ENCODE measurements around the gene PPP6R3. TPM values are rescaled to one million over a fixed set of nuclear protein-coding genes. Genes with fewer than 3 reads are reported as not detected.
A peak's percentile ranks its signal among the peaks of the same experiment; 100 is the strongest.
"Not testable (repeated sequence)": the region's sequence is repeated elsewhere in the genome, so short reads cannot be mapped to it uniquely, and the experiment has no call there.

The PPP6R3 gene
- total RNA-seq, 2 experiments from 2014 or later = 95.4 to 103 TPM

DNA sequence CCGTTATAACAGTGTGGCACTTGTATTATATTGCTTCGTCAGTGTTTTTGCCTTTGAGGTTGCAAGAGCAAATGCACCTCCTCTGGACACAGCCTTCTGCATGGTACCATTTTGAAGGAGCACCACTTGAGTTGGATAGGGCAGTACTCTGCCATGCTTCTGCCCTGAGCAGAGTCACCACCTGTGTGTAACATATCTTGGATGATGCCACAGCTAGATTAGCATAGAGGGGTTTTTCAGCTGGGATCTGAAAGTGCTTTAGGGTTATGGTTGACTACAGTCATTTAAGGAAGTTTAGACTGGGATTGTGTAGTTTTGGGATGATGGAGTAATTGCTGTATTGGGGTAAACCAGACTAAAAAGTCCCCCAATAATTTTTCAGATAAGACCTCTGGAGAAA lies 78.8 kb downstream of the PPP6R3 start:
- peaks cover 69% of the 10 kb centered on the region for H3K4me1 Mint-ChIP-seq (ENCODE audit: low read depth)
- no peaks in the 10 kb centered on the region for H3K27me3 Mint-ChIP-seq
- POLR2A ChIA-PET = no interaction called here
- peaks cover 75% of the 10 kb centered on the region for H3K36me3 Mint-ChIP-seq (ENCODE audit: low read depth)
- DNase-seq (no peak), ATAC-seq (no peak)
- peak overlapping the region; percentile 47 for H3K27ac Mint-ChIP-seq
- no peaks in the 10 kb centered on the region for H3K9me3 Mint-ChIP-seq
- intact Hi-C loops (cut with micrococcal nuclease) = no loop called here
- H3K4me3 Mint-ChIP-seq = no peak overlapping the region
- CTCF ChIA-PET = interaction anchor here (0.7 kb wide), 1 partner anchor 44 kb away, joined by 3 read pairs; no protein-coding TSS in a partner anchor
- TF ChIP-seq, protein P1, sequence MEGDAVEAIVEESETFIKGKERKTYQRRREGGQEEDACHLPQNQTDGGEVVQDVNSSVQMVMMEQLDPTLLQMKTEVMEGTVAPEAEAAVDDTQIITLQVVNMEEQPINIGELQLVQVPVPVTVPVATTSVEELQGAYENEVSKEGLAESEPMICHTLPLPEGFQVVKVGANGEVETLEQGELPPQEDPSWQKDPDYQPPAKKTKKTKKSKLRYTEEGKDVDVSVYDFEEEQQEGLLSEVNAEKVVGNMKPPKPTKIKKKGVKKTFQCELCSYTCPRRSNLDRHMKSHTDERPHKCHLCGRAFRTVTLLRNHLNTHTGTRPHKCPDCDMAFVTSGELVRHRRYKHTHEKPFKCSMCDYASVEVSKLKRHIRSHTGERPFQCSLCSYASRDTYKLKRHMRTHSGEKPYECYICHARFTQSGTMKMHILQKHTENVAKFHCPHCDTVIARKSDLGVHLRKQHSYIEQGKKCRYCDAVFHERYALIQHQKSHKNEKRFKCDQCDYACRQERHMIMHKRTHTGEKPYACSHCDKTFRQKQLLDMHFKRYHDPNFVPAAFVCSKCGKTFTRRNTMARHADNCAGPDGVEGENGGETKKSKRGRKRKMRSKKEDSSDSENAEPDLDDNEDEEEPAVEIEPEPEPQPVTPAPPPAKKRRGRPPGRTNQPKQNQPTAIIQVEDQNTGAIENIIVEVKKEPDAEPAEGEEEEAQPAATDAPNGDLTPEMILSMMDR (IDR thresholded peaks at IDR 0.05) = no peak

DNA sequence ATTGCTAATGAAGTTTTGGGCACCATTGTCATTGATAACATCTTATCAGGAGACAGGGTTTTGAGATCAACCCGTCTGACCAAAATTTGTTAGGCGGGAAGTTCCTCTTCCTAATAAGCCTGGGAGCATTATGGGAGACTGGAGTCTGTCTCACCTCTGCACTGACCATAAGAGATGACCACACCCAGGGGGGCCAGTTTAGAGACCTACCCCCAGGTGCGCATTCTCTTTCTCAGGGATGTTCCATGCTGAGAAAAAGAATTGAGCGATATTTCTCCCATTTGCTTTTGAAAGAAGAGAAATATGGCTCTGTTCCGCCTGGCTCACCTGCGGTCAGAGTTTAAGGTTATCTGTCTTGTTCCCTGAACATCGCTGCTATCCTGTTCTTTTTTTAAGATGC lies 80.0 kb downstream of the PPP6R3 start:
- POLR2A ChIA-PET; ATAC-seq; H3K4me3 Mint-ChIP-seq; H3K9me3 Mint-ChIP-seq; DNase-seq; CTCF ChIA-PET; H3K27me3 Mint-ChIP-seq; intact Hi-C loops (cut with micrococcal nuclease): not testable (repeated sequence)
- Mint-ChIP-seq H3K36me3 (ENCODE audit: low read depth) (peaks cover 76% of the 10 kb centered on the region), H3K27ac (peak overlapping the region; percentile 47), H3K4me1 (ENCODE audit: low read depth) (peaks cover 64% of the 10 kb centered on the region)

DNA sequence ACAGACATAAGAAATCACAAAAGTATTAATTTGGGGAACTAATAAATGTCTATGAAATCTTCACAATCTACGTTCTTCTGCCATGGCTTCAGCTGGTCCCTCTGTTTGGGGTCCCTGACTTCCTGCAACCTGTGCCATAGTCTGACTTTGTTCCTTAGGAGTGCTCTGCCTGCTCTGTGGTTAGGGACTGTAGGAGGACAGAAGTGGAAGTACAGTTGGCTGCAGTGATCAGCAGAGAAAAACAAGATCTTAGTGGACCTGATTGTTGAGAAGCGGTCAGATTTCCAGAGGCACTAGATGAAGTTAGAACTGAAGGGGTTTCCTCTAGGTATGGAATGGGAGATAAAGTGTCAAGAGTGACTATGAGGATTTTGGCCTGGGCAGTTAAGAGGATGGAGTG lies 80.6 kb downstream of the PPP6R3 start:
- H3K4me1 Mint-ChIP-seq (ENCODE audit: low read depth) = peaks cover 68% of the 10 kb centered on the region
- peak overlapping the region; percentile 81 for H3K27ac Mint-ChIP-seq
- intact Hi-C loops (cut with micrococcal nuclease) = no loop called here

DNA sequence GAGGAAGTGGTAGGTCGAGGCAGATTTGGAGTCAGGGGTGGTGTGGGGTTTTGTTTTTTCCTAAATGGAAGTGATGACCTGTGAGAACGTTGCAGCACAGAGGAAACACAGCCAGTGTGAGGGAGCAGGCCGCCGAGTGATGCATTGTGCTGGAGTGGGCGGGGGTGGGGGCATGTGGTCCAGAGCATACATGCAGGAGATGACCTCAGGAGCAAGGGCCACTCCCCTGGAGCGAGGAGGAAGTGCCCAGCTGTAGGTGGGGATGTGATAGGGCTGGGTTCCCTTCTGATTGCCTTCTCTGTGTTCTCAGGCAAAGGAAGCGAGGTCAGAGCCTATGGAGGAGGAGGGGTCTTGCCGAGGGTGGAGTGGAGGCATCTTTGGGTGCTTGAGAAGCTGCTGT lies 81.4 kb downstream of the PPP6R3 start:
- Mint-ChIP-seq H3K27ac (peak overlapping the region; percentile 81), H3K36me3 (ENCODE audit: low read depth) (peaks cover 76% of the 10 kb centered on the region), H3K4me3 (no peak overlapping the region), H3K9me3 (no peaks in the 10 kb centered on the region), H3K27me3 (no peaks in the 10 kb centered on the region), H3K4me1 (ENCODE audit: low read depth) (peaks cover 68% of the 10 kb centered on the region)
- TF ChIP-seq, protein P1 (IDR thresholded peaks at IDR 0.05) = no peak
- DNase-seq = no peak
- no peak for ATAC-seq
- ChIA-PET POLR2A (interaction anchor here (0.9 kb wide), 1 partner anchor 8 kb away, joined by 3 read pairs; no protein-coding TSS in a partner anchor), CTCF (no interaction called here)
- intact Hi-C loops (cut with micrococcal nuclease) = no loop called here

More for the DNA sequence above, 80.6 kb downstream of the PPP6R3 start:
- peaks cover 75% of the 10 kb centered on the region for H3K36me3 Mint-ChIP-seq (ENCODE audit: low read depth)
- no peaks in the 10 kb centered on the region for H3K27me3 Mint-ChIP-seq
- DNase-seq (no peak), ATAC-seq (no peak)
- ChIA-PET CTCF (no interaction called here), POLR2A (no interaction called here)
- no peak overlapping the region for H3K4me3 Mint-ChIP-seq
- H3K9me3 Mint-ChIP-seq = no peaks in the 10 kb centered on the region
- TF ChIP-seq, protein P1 (IDR thresholded peaks at IDR 0.05) = no peak

DNA sequence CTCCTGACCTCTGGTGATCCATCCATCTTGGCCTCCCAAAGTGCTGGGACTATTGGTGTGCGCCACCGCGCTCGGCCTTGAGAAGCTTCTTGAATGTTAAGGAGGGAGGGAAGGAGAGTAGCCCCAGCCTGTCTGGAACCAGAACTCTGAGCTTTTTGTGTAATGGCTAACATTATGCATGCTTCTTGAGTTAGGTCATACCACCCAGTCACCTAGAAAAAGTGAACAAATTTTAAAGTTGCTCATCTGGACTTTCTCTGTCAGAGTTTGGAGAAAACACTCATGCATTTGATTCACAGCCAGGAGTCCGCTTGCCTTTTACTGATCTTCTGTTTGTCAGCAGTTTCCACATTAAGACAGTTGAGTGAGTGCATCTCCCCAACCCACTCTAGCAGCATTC lies 82.1 kb downstream of the PPP6R3 start:
- Mint-ChIP-seq H3K27ac (no peak overlapping the region), H3K27me3 (no peaks in the 10 kb centered on the region), H3K36me3 (ENCODE audit: low read depth) (peaks cover 78% of the 10 kb centered on the region), H3K4me1 (ENCODE audit: low read depth) (peaks cover 74% of the 10 kb centered on the region), H3K4me3 (no peak overlapping the region), H3K9me3 (no peaks in the 10 kb centered on the region)
- intact Hi-C loops (cut with micrococcal nuclease) = no loop called here
- DNase-seq (no peak), ATAC-seq (no peak)
- TF ChIP-seq, protein P1 (IDR thresholded peaks at IDR 0.05) = no peak
- POLR2A ChIA-PET = interaction anchor here (0.8 to 0.9 kb wide), 2 partner anchors 8 to 14 kb away, joined by 3 read pairs; no protein-coding TSS in a partner anchor
- CTCF ChIA-PET = interaction anchor here (1.0 kb wide), 1 partner anchor 14 kb away, joined by 5 read pairs; no protein-coding TSS in a partner anchor

Measured in activated CD8-positive, alpha-beta T cell treated with anti-CD3 and anti-CD28 coated beads for 36 hours (primary cell).